K562 (cell line): ENCODE results near the gene CSTB. TPM values are rescaled to one million over a fixed set of nuclear protein-coding genes. Genes with fewer than 3 reads are reported as not detected.

ENCODE experiments used
- ATAC-seq: fragments of 200-7000 bp; cut with Tn5 transposase; 3 replicates; pipeline ENCODE4 v1.9.1; 2020; ENCODE audit warnings: moderate library complexity
- BruUV-seq: library from RNA; stranded (reverse); fragments of 400-500 nt; replicated peaks from 2 replicates; lab custom pipeline; 2021; lab: Mats Ljungman, UMichigan
- CTCF ChIA-PET: fragments of 300-600 bp; formaldehyde crosslinking; extraction: SDS; loops from one replicate; lab custom pipeline; 2021; ENCODE audit warnings: low intra/inter-chr PET ratio; lab: Yijun Ruan, JAX
- POLR2A ChIA-PET: fragments of 300-600, 350-650 bp; sonication (Branson Sonifier 250); formaldehyde crosslinking; extraction: SDS; loops from one replicate; lab custom pipeline; 2021; ENCODE audit warnings: antibody characterized with exemption, inconsistent platforms; lab: Yijun Ruan, JAX
- DNase-seq, 4 experiments: peaks; one replicate each; pipeline versions ENCODE4 v3.0.0 to v3.0.0-alpha.2; 2011 to 2018; ENCODE audit warnings: low spot score in 3 of 4, mixed read lengths in 3 of 4; ENCODE audit errors: extremely low read depth in 1 of 4
- FAIRE-seq: peaks from 2 replicates; lab custom pipeline; 2011; peaks lifted over from hg19 to GRCh38; lab: Jason Lieb, UNC
- H2AFZ ChIP-seq: 2 replicates; pipeline ENCODE4 v1.6.0; 2011; ENCODE audit warnings: low read depth, low read length, control low read depth, inconsistent platforms
- H3K27ac ChIP-seq: fragments of 200-600 bp; 3 replicates; pipeline ENCODE4 v1.8.0; 2011; ENCODE audit warnings: low read depth, mild to moderate bottlenecking, control low read depth, inconsistent platforms, low read length, moderate library complexity, mixed read lengths; ENCODE audit errors: extremely low read depth
- H3K27me3 ChIP-seq, 2 experiments: fragments of 300-600 bp in 1 of 2; 2 replicates in 1 of 2; 3 replicates in 1 of 2; pipeline versions ENCODE4 v1.6.0 to v1.8.0; 2011; ENCODE audit warnings: inconsistent platforms in 2 of 2, low read length in 2 of 2, mild to moderate bottlenecking in 1 of 2, mixed read lengths in 1 of 2, moderate library complexity in 1 of 2; ENCODE audit not compliant: control insufficient read depth in 2 of 2, insufficient read depth in 2 of 2
- H3K36me3 ChIP-seq: fragments of 300-600 bp; 3 replicates; pipeline ENCODE4 v1.8.0; 2011; ENCODE audit warnings: mild to moderate bottlenecking, low read length, inconsistent platforms; ENCODE audit not compliant: control insufficient read depth, insufficient read depth
- H3K4me1 ChIP-seq, 2 experiments: fragments of 200-600 bp in 1 of 2; replicated peaks in 1 of 2; 2 replicates in 1 of 2; 3 replicates in 1 of 2; pipeline versions ENCODE4 v1.5.1 to v1.8.0; 2011; ENCODE audit warnings: inconsistent platforms in 2 of 2, low read length in 2 of 2, mild to moderate bottlenecking in 1 of 2, mixed read lengths in 1 of 2, moderate library complexity in 1 of 2; ENCODE audit not compliant: control insufficient read depth in 2 of 2, insufficient read depth in 2 of 2
- H3K4me2 ChIP-seq: 2 replicates; pipeline ENCODE4 v1.6.1; 2011; ENCODE audit warnings: low read length, control low read depth, inconsistent platforms, mixed read lengths; ENCODE audit not compliant: insufficient read depth
- H3K4me3 ChIP-seq: fragments of 200-600 bp; sonication (generic), shearing (Covaris generic); 2 replicates; pipeline ENCODE4 v1.5.1; 2016; ENCODE audit warnings: control low read depth, inconsistent platforms
- H3K79me2 ChIP-seq: fragments of 200-600 bp; 3 replicates; pipeline ENCODE4 v1.8.0; 2011; ENCODE audit warnings: low read length, inconsistent platforms; ENCODE audit not compliant: control insufficient read depth, insufficient read depth
- H3K9ac ChIP-seq, 2 experiments: 2 replicates each; pipeline versions ENCODE4 v1.6.0 to v1.6.1; 2011; ENCODE audit warnings: low read depth in 2 of 2, low read length in 2 of 2, control low read depth in 1 of 2, inconsistent platforms in 1 of 2, mild to moderate bottlenecking in 1 of 2, mixed read lengths in 1 of 2; ENCODE audit not compliant: insufficient read depth in 1 of 2
- H3K9me1 ChIP-seq: one replicate; pipeline ENCODE4 v1.6.0; 2011; ENCODE audit warnings: inconsistent platforms, mild to moderate bottlenecking, low read length, moderate library complexity; ENCODE audit not compliant: control insufficient read depth, insufficient read depth
- H3K9me3 ChIP-seq: replicated peaks from 2 replicates; pipeline ENCODE4 v1.5.1; 2011; ENCODE audit warnings: low read depth, low read length, inconsistent platforms; ENCODE audit not compliant: control insufficient read depth, insufficient read depth
- H4K20me1 ChIP-seq: replicated peaks from 2 replicates; pipeline ENCODE4 v1.6.1; 2011; ENCODE audit warnings: low read length, inconsistent platforms, mixed read lengths; ENCODE audit not compliant: control insufficient read depth, insufficient read depth
- CHD2 ChIP-seq: IDR thresholded peaks from 2 replicates; pipeline ENCODE4 v1.6.1; 2011; ENCODE audit warnings: low read depth, low read length
- CREB1 ChIP-seq, 2 experiments: sonication (generic) in 1 of 2; formaldehyde crosslinking in 1 of 2; IDR thresholded peaks; 2 replicates each; pipeline versions ENCODE4 v1.6.1 to v1.8.0; 2012 to 2022; ENCODE audit warnings: inconsistent platforms in 1 of 2, mild to moderate bottlenecking in 1 of 2, missing genetic modification reagents in 1 of 2, moderate library complexity in 1 of 2
- NEUROD1 ChIP-seq: fragments of 150-350 bp; IDR thresholded peaks from 2 replicates; pipeline ENCODE4 v1.6.1; 2014; ENCODE audit warnings: borderline replicate concordance, low read length, low read depth; ENCODE audit not compliant: partially characterized antibody
- NFYB ChIP-seq: IDR thresholded peaks from 2 replicates; pipeline ENCODE4 v1.6.1; 2011; ENCODE audit warnings: mild to moderate bottlenecking, moderate library complexity; ENCODE audit not compliant: insufficient read length; ENCODE audit errors: extremely low read depth
- NR2C1 ChIP-seq, 2 experiments: fragments of 450-650 bp; IDR thresholded peaks; 2 replicates each; pipeline ENCODE4 v1.6.1; 2017; ENCODE audit warnings: mild to moderate bottlenecking in 2 of 2, antibody characterized with exemption in 1 of 2, inconsistent platforms in 1 of 2, missing compliant biosample characterization in 1 of 2, missing genetic modification characterization in 1 of 2
- RAD51 ChIP-seq: fragments of 450-650 bp; IDR thresholded peaks from 2 replicates; pipeline ENCODE4 v1.7.1; 2016; ENCODE audit warnings: low read depth, mild to moderate bottlenecking, borderline replicate concordance
- RBM22 ChIP-seq: fragments of 200-400 bp; formaldehyde crosslinking; IDR thresholded peaks from 2 replicates; pipeline ENCODE4 v1.6.1; 2018; ENCODE audit warnings: low read length, low read depth; ENCODE audit not compliant: poor library complexity, severe bottlenecking
- XRCC3 ChIP-seq: fragments of 450-650 bp; IDR thresholded peaks from 2 replicates; pipeline ENCODE4 v1.6.1; 2017; ENCODE audit warnings: mild to moderate bottlenecking, moderate library complexity
- ZNF263 ChIP-seq: sonication (generic); formaldehyde crosslinking; IDR thresholded peaks from 2 replicates; pipeline ENCODE4 v1.8.0; 2022; ENCODE audit warnings: mild to moderate bottlenecking, missing genetic modification reagents, borderline replicate concordance
- ZNF551 ChIP-seq: fragments of 250-450 bp; sonication (Bioruptor Pico); IDR thresholded peaks from 2 replicates; pipeline ENCODE4 v1.5.0; 2021; ENCODE audit warnings: mild to moderate bottlenecking, moderate library complexity
- ZNF57 ChIP-seq: fragments of 450-650 bp; formaldehyde crosslinking; IDR thresholded peaks from 2 replicates; pipeline ENCODE4 v1.4.0; 2020; ENCODE audit warnings: mild to moderate bottlenecking, moderate library complexity
- ZNF79 ChIP-seq: fragments of 250-450 bp; sonication (Bioruptor Pico); IDR thresholded peaks from 2 replicates; pipeline ENCODE4 v1.4.0; 2020; ENCODE audit warnings: low read depth, mild to moderate bottlenecking, moderate library complexity
- WGBS: fragments of 100-300 bp; shearing (Covaris generic); methylation state at CpG from one replicate; pipeline ENCODE4 v1.1.6; 2016; ENCODE audit warnings: low coverage, mixed read lengths; ENCODE audit not compliant: insufficient coverage; ENCODE audit errors: missing lambda C conversion rate; 5-methylcytosine and 5-hydroxymethylcytosine counted together
- in situ Hi-C: fragments of 300-500 bp; cut with MboI; formaldehyde crosslinking; loops from 4 replicates; pipeline ENCODE4 v1.15.0; 2018; ENCODE audit warnings: inconsistent platforms, mixed read lengths
- intact Hi-C: fragments of 100-400 bp; cut with micrococcal nuclease; formaldehyde crosslinking; loops from 2 replicates; pipeline ENCODE4 v1.14.2; 2022
- polyA plus RNA-seq, 8 experiments: library from polyadenylated mRNA; depleted of rRNA in 4 of 8; stranded (reverse) in 5 of 8; unstranded in 3 of 8; fragments of >200 nt; fragmentation: Nextera tagmentation in 2 of 8; fragmentation: Illumina TruSeq in 1 of 8; extraction: Ambion mirVana in 2 of 8; extraction: Trizol in 1 of 8; gene quantifications; 2 replicates each; pipeline versions ENCODE4 v1.2.1 to v1.2.3, GENCODE V29; 2011 to 2014; ENCODE audit warnings: inconsistent platforms in 1 of 8, missing spikeins in 1 of 8
- total RNA-seq, 7 experiments: library from RNA; depleted of rRNA in 6 of 7; stranded (reverse); fragments of >200 nt in 6 of 7; fragmentation: Illumina TruSeq in 2 of 7; extraction: Trizol in 2 of 7; gene quantifications; 2 replicates each; pipeline versions ENCODE4 v1.2.1 to v1.2.3, GENCODE V29; 2011 to 2021; ENCODE audit warnings: low replicate concordance in 1 of 7
- TF ChIP-seq, protein P1 (sequence below): sonication (generic); formaldehyde crosslinking; IDR thresholded peaks from 2 replicates; pipeline ENCODE4 v1.8.0; 2022; ENCODE audit warnings: mild to moderate bottlenecking, low read depth, missing genetic modification reagents
- TF ChIP-seq, protein P2 (sequence below): sonication (generic); formaldehyde crosslinking; IDR thresholded peaks from 2 replicates; pipeline ENCODE4 v1.5.0; 2020; ENCODE audit warnings: missing genetic modification reagents
- TF ChIP-seq, protein P3 (sequence below): fragments of 250-450 bp; sonication (Bioruptor Pico); IDR thresholded peaks from 2 replicates; pipeline ENCODE4 v1.5.0; 2021; ENCODE audit warnings: mild to moderate bottlenecking, borderline replicate concordance
- TF ChIP-seq, protein P4 (sequence below): fragments of 250-450 bp; sonication (Bioruptor Pico); IDR thresholded peaks from 2 replicates; pipeline ENCODE4 v1.6.1; 2021; ENCODE audit warnings: mild to moderate bottlenecking

Gene CSTB
- total and polyA plus RNA-seq, 9 of the 15 experiments (the other 6 are each of a cell fraction or from before 2014, with no cell fraction given), result 12.4 to 65.0 (median 31.7) TPM

DNA sequence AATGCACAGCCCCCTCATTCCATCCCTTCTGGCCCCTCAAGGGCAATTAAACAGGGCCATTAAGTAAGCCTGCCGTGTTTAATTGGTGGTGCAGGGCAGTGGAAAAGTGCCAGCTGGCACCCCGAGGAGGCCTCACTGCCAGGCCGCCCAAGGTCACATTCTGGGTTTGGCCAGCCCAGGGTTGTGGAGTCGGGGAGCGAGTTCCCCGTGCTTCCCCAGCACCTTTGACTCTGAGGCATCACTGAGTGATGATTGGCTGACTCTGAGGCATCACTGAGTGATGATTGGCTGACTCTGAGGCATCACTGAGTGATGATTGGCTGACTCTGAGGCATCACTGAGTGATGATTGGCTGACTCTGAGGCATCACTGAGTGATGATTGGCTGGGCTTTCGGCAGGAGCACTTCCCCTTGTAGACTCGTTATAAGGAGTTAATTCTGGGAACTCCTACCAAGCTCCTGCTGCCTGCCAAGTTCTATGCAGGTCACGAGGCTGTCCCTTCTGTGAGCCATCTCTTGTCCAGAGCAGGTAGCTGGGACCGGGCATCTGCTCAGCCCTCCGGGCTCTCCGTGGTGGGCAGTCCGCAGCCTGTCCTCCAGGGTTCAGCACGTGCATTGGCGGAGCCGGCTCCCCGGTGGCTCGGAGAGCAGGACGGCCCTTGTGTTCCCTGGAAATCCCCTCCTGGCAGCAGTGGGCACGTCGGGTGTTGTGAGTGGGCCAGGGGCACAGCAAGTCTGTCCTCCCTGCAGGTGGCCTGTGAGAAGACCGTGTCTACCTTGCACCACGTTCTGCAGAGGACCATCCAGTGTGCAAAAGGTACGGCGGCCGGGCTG is 20.9 kb downstream of the CSTB start:
- Histone ChIP-seq H3K79me2 (no peaks in the 10 kb centered on the region), H3K9me3 (no peaks in the 10 kb centered on the region), H2AFZ (no peak overlapping the region), H4K20me1 (no peaks in the 10 kb centered on the region; the same call in 1 of the 2 replicates), H3K36me3 (peaks cover 92% of the 10 kb centered on the region), H3K4me1 (peaks cover 0 to 39% of the 10 kb centered on the region in 2 experiments; a peak in 1 of 5 replicates), H3K4me2 (no peak overlapping the region), H3K27ac (no peak overlapping the region), H3K9me1 (no peaks in the 10 kb centered on the region), H3K4me3 (no peak overlapping the region), H3K27me3 (no peaks in the 10 kb centered on the region), H3K9ac (no peak overlapping the region; a peak in 1 of 4 replicates)
- ATAC-seq (peak; percentile 71), DNase-seq (peak in 1 of 4 experiments; percentile 60), FAIRE-seq (no peak)
- no TSS peak for BruUV-seq
- CTCF ChIA-PET, result no interaction called here
- POLR2A ChIA-PET, result interaction anchor here (1.1 kb wide), 1 partner anchor 55 kb away, joined by 3 read pairs; no protein-coding TSS in a partner anchor
- 91% methylated on average over 26 of the region's 26 CpGs for WGBS
- intact Hi-C loops, result no loop called here
- in situ Hi-C loops, result no loop called here
- TF ChIP-seq NR2C1 (IDR thresholded peaks at IDR 0.05) (no peak), NR2C1 (tag; IDR thresholded peaks at IDR 0.05) (no peak), NFYB (peak; percentile 94), RBM22 (peak; percentile 50), CHD2 (peak; percentile 68; the same call in 1 of the 2 replicates), ZNF57 (CRISPR knock-in tag) (no peak), XRCC3 (no peak), RAD51 (no peak), CREB1 (IDR thresholded peaks at IDR 0.05) (no peak), CREB1 (CRISPR knock-in tag; IDR thresholded peaks at IDR 0.05) (0 out of 2 replicates have a peak, but pooled peaks have one; percentile 5), ZNF79 (CRISPR knock-in tag) (no peak), ZNF551 (CRISPR knock-in tag) (no peak), NEUROD1 (peak; percentile 74), ZNF263 (no peak)
- TF ChIP-seq, protein P1, sequence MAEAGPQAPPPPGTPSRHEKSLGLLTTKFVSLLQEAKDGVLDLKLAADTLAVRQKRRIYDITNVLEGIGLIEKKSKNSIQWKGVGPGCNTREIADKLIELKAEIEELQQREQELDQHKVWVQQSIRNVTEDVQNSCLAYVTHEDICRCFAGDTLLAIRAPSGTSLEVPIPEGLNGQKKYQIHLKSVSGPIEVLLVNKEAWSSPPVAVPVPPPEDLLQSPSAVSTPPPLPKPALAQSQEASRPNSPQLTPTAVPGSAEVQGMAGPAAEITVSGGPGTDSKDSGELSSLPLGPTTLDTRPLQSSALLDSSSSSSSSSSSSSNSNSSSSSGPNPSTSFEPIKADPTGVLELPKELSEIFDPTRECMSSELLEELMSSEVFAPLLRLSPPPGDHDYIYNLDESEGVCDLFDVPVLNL (CRISPR knock-in tag), result no peak
- TF ChIP-seq, protein P2, sequence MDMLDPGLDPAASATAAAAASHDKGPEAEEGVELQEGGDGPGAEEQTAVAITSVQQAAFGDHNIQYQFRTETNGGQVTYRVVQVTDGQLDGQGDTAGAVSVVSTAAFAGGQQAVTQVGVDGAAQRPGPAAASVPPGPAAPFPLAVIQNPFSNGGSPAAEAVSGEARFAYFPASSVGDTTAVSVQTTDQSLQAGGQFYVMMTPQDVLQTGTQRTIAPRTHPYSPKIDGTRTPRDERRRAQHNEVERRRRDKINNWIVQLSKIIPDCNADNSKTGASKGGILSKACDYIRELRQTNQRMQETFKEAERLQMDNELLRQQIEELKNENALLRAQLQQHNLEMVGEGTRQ (CRISPR knock-in tag), result no peak
- TF ChIP-seq, protein P3, sequence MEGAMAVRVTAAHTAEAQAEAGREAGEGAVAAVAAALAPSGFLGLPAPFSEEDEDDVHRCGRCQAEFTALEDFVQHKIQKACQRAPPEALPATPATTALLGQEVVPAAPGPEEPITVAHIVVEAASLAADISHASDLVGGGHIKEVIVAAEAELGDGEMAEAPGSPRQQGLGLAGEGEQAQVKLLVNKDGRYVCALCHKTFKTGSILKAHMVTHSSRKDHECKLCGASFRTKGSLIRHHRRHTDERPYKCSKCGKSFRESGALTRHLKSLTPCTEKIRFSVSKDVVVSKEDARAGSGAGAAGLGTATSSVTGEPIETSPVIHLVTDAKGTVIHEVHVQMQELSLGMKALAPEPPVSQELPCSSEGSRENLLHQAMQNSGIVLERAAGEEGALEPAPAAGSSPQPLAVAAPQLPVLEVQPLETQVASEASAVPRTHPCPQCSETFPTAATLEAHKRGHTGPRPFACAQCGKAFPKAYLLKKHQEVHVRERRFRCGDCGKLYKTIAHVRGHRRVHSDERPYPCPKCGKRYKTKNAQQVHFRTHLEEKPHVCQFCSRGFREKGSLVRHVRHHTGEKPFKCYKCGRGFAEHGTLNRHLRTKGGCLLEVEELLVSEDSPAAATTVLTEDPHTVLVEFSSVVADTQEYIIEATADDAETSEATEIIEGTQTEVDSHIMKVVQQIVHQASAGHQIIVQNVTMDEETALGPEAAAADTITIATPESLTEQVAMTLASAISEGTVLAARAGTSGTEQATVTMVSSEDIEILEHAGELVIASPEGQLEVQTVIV (CRISPR knock-in tag), result no peak
- TF ChIP-seq, protein P4, sequence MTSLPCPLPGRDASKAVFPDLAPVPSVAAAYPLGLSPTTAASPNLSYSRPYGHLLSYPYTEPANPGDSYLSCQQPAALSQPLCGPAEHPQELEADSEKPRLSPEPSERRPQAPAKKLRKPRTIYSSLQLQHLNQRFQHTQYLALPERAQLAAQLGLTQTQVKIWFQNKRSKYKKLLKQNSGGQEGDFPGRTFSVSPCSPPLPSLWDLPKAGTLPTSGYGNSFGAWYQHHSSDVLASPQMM, result no peak
